ENCODE results near the gene RD3L.

- TF ChIP-seq POLR2A (IDR thresholded peaks at IDR 0.05) (no peak), CTCF (IDR thresholded peaks at IDR 0.05) (no peak)
These were observed 24.3 kb upstream of the RD3L start for GRCh38 chr14:103966631-103967030.

Data from lower leg skin (tissue), 3 donors.